Thoracic aorta (tissue), 2 donors: ENCODE measurements around the gene LHPP. TPM values are rescaled to one million over a fixed set of nuclear protein-coding genes. Genes with fewer than 3 reads are reported as not detected.
"Not testable (repeated sequence)": the region's sequence is repeated elsewhere in the genome, so short reads cannot be mapped to it uniquely, and the experiment has no call there.

ENCODE experiments used
- ATAC-seq: fragments of 150-250 bp; one replicate; pipeline ENCODE4 v1.8.0; 2017; ENCODE audit warnings: low read depth; ENCODE audit not compliant: insufficient number of reproducible peaks, low FRiP score
- DNase-seq: peaks from one replicate; pipeline ENCODE4 v3.0.0-alpha.2; 2020; ENCODE audit warnings: low spot score
- H3K27ac ChIP-seq, 2 donors: fragments of 200-600 bp; sonication (generic); 1 replicate in 1 of 2; 2 replicates in 1 of 2; pipeline ENCODE4 v1.5.1; 2016; ENCODE audit warnings: mild to moderate bottlenecking in 2 of 2, moderate library complexity in 2 of 2
- H3K27me3 ChIP-seq: fragments of 200-600 bp; sonication (generic); replicated peaks from 2 replicates; pipeline ENCODE4 v1.6.0; 2016; ENCODE audit warnings: mild to moderate bottlenecking; ENCODE audit not compliant: insufficient read depth
- H3K36me3 ChIP-seq: fragments of 200-600 bp; sonication (generic); one replicate; pipeline ENCODE4 v1.5.1; 2016
- H3K4me1 ChIP-seq, 2 donors: fragments of 200-600 bp; sonication (generic); 1 replicate in 1 of 2; 2 replicates in 1 of 2; pipeline versions ENCODE4 v1.5.1 to v1.6.0; 2016; ENCODE audit warnings: low read depth in 2 of 2, mild to moderate bottlenecking in 1 of 2; ENCODE audit not compliant: control insufficient read depth in 1 of 2
- H3K4me3 ChIP-seq: fragments of 200-600 bp; sonication (generic); 2 replicates; pipeline ENCODE4 v1.5.1; 2016; ENCODE audit warnings: mild to moderate bottlenecking
- H3K9me3 ChIP-seq: fragments of 200-600 bp; sonication (generic); 2 replicates; pipeline ENCODE4 v1.5.1; 2016
- total RNA-seq, 2 donors: library from RNA; depleted of rRNA; stranded (reverse); fragments of >200 nt; gene quantifications; one replicate each; pipeline versions ENCODE4 v1.1.0 to v1.2.3, GENCODE V29; 2016
- TF ChIP-seq, protein P1 (sequence below): fragments of 200-600 bp; sonication (generic); IDR thresholded peaks from one replicate; pipeline ENCODE4 v1.5.1; 2019; ENCODE audit warnings: antibody characterized with exemption

LHPP gene
- total RNA-seq, 2 donors from 2014 or later, result 7.2 to 24.1 TPM

- no peaks in the 10 kb centered on the region for H3K36me3 ChIP-seq
- H3K4me3 ChIP-seq, result no peak overlapping the region
Observed at GRCh38 chr10:124545351-124546054, 83.9 kb downstream of the LHPP start.

GRCh38 chr10:124546055-124546369, 84.4 kb downstream of the LHPP start:
- ATAC-seq, result no peak

More at GRCh38 chr10:124545351-124546054, 83.9 kb downstream of the LHPP start:
- TF ChIP-seq, protein P1, sequence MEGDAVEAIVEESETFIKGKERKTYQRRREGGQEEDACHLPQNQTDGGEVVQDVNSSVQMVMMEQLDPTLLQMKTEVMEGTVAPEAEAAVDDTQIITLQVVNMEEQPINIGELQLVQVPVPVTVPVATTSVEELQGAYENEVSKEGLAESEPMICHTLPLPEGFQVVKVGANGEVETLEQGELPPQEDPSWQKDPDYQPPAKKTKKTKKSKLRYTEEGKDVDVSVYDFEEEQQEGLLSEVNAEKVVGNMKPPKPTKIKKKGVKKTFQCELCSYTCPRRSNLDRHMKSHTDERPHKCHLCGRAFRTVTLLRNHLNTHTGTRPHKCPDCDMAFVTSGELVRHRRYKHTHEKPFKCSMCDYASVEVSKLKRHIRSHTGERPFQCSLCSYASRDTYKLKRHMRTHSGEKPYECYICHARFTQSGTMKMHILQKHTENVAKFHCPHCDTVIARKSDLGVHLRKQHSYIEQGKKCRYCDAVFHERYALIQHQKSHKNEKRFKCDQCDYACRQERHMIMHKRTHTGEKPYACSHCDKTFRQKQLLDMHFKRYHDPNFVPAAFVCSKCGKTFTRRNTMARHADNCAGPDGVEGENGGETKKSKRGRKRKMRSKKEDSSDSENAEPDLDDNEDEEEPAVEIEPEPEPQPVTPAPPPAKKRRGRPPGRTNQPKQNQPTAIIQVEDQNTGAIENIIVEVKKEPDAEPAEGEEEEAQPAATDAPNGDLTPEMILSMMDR, result no peak
- Histone ChIP-seq H3K27ac (no peak overlapping the region), H3K27me3 (no peaks in the 10 kb centered on the region), H3K4me1 (no peaks in the 10 kb centered on the region), H3K9me3 (no peaks in the 10 kb centered on the region)
- ATAC-seq (no peak), DNase-seq (no peak)

DNA sequence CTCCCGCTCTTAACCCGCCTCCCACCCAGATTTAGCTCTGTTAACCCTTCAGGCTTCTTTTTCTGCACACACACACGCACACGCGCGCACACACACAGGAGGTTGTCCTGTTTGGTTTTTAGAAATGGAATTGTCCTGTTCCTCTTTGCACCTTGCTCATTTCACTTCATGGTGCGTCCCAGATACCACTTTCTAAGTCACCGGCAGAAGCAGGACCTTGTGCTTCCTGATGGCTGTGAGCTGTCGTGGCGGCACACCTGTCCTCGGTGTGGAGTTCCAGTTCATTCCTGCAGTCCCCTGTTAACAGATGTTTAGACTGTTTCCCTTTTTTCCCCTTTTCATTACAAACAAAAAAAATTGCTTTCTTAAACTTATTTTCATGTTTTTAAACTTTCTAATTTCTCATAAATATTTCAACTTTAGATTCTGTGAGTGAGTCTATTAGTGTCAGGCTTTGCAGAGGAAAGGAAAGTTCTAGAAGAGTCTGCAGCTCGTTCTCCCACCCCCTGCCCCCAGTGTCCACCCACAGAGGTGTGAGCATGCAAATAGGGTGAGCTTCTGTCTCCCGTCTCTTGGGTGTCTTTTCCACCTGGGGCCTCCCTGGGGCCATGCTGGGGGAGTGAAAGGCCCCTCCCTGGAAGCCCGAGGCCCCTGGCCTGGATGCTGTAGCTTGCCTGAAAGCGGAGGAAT, 85.5 kb downstream of the LHPP start:
- no peaks in the 10 kb centered on the region for H3K27me3 ChIP-seq
- no peaks in the 10 kb centered on the region for H3K36me3 ChIP-seq
- no peaks in the 10 kb centered on the region for H3K9me3 ChIP-seq
- ATAC-seq, result no peak
- H3K4me3 ChIP-seq, result no peak overlapping the region
- no peak overlapping the region for H3K27ac ChIP-seq
- no peak for DNase-seq
- TF ChIP-seq, protein P1, result no peak
- H3K4me1 ChIP-seq, result no peaks in the 10 kb centered on the region

More at GRCh38 chr10:124546055-124546369, 84.4 kb downstream of the LHPP start:
- DNase-seq, result no peak
- Histone ChIP-seq H3K36me3 (no peaks in the 10 kb centered on the region), H3K4me1 (no peaks in the 10 kb centered on the region), H3K27me3 (no peaks in the 10 kb centered on the region), H3K9me3 (no peaks in the 10 kb centered on the region), H3K4me3 (no peak overlapping the region), H3K27ac (no peak overlapping the region)
- TF ChIP-seq, protein P1, result no peak

DNA sequence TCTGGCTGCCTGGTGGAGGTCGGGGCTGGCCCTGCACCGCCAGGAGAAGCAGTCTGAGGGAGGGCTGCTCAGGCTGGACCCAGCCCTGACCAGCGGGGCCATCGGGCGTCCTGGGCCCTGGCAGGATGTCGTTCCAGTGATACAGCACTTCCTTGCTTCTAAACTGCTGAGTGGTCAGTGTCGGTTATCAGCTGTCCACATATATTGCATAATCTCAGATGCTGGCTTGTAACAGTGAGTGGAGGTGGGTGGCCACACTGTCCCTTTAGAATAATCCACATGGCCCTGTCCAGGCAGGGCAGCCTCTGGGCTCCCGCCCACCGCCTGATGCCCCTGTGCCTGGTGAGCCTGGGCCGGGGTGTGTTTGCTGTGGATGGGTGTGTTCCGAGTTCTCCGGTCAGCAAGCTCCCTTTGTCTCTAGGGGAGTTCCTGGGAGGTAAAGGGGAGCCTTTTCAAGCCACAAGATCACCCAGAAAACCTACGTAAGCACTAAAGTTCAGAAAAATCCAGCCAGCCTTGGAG, 86.1 kb downstream of the LHPP start:
- DNase-seq (no peak), ATAC-seq (no peak)
- H3K4me1 ChIP-seq, result no peaks in the 10 kb centered on the region

GRCh38 chr10:124549171-124549570, 87.5 kb downstream of the LHPP start:
- H3K27me3 ChIP-seq, DNase-seq, H3K27ac ChIP-seq, H3K36me3 ChIP-seq, H3K4me1 ChIP-seq, H3K9me3 ChIP-seq, ATAC-seq, H3K4me3 ChIP-seq: not testable (repeated sequence)

More for the DNA sequence above, 86.1 kb downstream of the LHPP start:
- Histone ChIP-seq H3K9me3 (no peaks in the 10 kb centered on the region), H3K27me3 (no peaks in the 10 kb centered on the region), H3K4me3 (no peak overlapping the region), H3K36me3 (no peaks in the 10 kb centered on the region), H3K27ac (no peak overlapping the region)
- TF ChIP-seq, protein P1, result no peak
